HEK293T (cell line): ENCODE results near the gene UNC5B.

ENCODE experiments used
- ELF4 ChIP-seq: fragments of 450-650 bp; IDR thresholded peaks from 2 replicates; pipeline ENCODE4 v1.6.1; 2017; ENCODE audit warnings: antibody characterized with exemption
- FOXA1 ChIP-seq: fragments of 450-650 bp; IDR thresholded peaks from 2 replicates; pipeline ENCODE4 v1.6.1; 2016; ENCODE audit warnings: mild to moderate bottlenecking
- FOXM1 ChIP-seq: fragments of 450-650 bp; IDR thresholded peaks from 2 replicates; pipeline ENCODE4 v1.6.1; 2017; ENCODE audit warnings: mild to moderate bottlenecking, borderline replicate concordance
- SUZ12 ChIP-seq: fragments of 450-650 bp; IDR thresholded peaks from 2 replicates; pipeline ENCODE4 v1.6.1; 2016; ENCODE audit warnings: mild to moderate bottlenecking
- TARDBP ChIP-seq: fragments of 450-650 bp; IDR thresholded peaks from 2 replicates; pipeline ENCODE4 v1.6.1; 2016
- ZNF384 ChIP-seq: fragments of 450-650 bp; IDR thresholded peaks from 2 replicates; pipeline ENCODE4 v1.6.1; 2016

DNA sequence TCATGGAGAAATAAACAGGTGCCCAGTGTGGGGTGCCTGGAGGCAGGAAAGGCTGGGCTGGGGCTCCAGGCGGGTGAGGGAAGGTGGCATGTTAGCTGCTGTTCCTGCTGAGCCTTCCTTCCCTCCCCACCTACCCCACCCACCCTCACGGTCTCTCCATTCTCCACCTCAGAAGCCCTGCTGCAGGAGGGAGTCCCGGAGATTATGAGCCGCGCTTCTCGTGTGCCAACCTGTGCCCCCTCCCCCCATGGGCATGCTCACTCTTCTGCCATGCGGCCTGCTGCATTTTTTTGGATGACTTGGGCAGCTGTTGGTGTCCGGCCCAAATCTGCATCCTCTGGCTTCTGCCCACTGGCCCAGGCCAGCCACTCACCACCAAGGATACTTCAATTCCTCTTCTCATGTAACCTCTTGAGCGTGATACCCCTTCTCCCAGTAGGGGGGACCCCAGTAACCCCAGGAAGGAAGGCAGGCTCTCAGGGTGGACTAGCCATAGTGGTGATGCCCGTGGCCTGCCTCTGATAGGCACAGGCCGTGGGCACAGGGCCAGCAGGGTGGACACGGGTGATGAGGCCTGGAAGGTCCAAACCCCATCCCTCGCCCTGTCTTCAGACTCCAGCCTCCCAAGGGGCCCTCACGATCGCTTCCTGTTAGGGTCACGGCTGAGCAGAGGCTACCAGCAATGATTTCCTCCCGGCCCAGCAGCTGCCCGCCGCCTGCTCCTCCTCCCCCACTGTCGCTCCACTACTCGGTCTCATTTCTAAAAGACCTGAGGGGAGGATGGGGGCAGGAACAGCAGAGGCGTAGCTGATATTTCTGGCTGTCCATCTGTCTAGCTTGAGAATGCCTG, 27.8 kb downstream of the UNC5B start:
- TF ChIP-seq FOXA1 = no peak
- no peak for TF ChIP-seq ELF4
- no peak for TF ChIP-seq ZNF384
- no peak for TF ChIP-seq SUZ12
- TF ChIP-seq TARDBP = no peak
- no peak for TF ChIP-seq FOXM1
